ENCODE results near the gene CHAT. TPM values are rescaled to one million over a fixed set of nuclear protein-coding genes. Genes with fewer than 3 reads are reported as not detected.

Gene CHAT
- total and polyA plus RNA-seq, 3 donors from 2014 or later = 0.75 to 1.7 (median 0.93) TPM

DNA sequence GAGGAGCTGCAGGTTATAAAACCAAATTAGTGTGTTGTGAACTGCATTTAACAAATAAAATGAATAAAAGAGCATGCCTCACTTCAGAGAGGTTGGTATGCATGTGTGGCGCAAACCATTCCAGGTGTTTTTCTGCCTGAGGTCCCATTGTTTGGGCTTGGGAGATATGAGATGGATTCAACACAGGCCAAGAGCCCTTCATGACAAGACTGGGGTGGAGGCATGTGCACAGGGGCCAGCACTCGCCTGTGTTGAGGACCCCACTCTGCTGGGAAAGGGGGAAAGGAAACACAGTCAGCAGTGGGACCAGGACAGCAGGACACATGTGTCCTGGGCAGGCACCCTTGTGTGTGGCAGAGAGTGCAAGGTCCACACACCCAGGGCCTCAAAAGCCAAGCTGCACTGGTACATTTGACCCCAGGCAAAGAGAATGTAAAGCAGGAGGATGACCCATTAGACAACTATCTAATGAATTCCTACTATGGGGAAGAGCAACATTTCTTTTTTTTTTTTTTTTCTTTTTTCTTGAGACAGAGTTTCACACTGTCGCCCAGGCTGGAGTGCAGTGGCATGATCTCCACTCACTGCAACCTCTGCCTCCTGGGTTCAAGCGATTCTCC lies 12.9 kb upstream of the CHAT start:
- H3K9me3 ChIP-seq = no peaks in the 10 kb centered on the region
- no peak overlapping the region for H3K27ac ChIP-seq
- H3K36me3 ChIP-seq (ENCODE audit: low read depth, missing control alignments) = no peaks in the 10 kb centered on the region
- no peak overlapping the region for H3K4me3 ChIP-seq
- 69 to 86% methylated on average over 4 of the region's 4 CpGs for WGBS, 2 donors
- DNase-seq = no peak
- no peaks in the 10 kb centered on the region for H3K27me3 ChIP-seq
- no peaks in the 10 kb centered on the region for H3K4me1 ChIP-seq
- TF ChIP-seq POLR2A (IDR thresholded peaks at IDR 0.05) (no peak), CTCF (IDR thresholded peaks at IDR 0.05) (no peak)
- intact Hi-C loops (cut with DNase I; ENCODE audit: low total_unique reads) = no loop called here

- H3K4me3 ChIP-seq = no peak overlapping the region
- 75 to 80% methylated on average over 6 to 7 of the region's 7 CpGs for WGBS, 2 donors
- no peaks in the 10 kb centered on the region for H3K27me3 ChIP-seq
- intact Hi-C loops (cut with DNase I; ENCODE audit: low total_unique reads) = no loop called here
- no peak for DNase-seq
- H3K4me1 ChIP-seq = no peaks in the 10 kb centered on the region
- no peaks in the 10 kb centered on the region for H3K9me3 ChIP-seq
- H3K36me3 ChIP-seq (ENCODE audit: low read depth, missing control alignments) = no peaks in the 10 kb centered on the region
- no peak overlapping the region for H3K27ac ChIP-seq
- TF ChIP-seq POLR2A (IDR thresholded peaks at IDR 0.05) = no peak
- no peak for TF ChIP-seq CTCF (IDR thresholded peaks at IDR 0.05)
Measured at GRCh38 chr10:49601857-49602256, 12.0 kb upstream of the CHAT start.

DNA sequence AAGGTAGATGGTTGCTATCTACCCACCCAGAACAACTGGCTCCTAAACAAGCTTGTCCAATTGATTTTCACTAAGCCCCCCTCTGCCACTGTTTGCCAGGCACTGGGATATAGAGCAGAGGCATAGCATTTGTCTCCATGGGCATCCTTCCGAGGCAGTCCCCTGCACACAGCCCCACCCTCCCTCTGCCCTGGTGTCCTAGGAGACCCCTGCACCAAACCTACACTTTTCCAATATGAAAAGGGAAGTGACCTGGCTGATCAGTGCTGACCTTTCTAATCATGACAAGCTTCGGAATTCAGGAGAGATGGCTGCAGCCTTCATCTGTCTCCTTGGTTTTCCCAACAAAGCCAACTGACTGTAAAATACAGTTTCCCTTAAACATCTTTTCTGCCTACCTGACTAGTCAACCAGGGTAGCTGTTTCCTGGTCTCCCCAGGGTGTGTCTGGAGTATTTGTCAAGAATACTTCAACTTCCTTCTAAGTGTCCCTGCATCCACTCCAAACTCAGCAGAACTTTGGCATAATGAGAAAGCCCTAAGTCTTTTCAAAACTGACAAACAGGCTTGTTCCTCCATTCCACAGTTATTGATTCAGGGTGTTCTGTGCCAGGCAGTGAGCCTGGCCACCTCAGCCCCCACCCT lies 11.3 kb upstream of the CHAT start:
- 70 to 75% methylated on average over 2 of the region's 2 CpGs for WGBS, 2 donors
- H3K27me3 ChIP-seq = no peaks in the 10 kb centered on the region
- no peak for DNase-seq

GRCh38 chr10:49605216-49605938 lies 8.5 kb upstream of the CHAT start:
- intact Hi-C loops (cut with DNase I; ENCODE audit: low total_unique reads) = no loop called here
- no peaks in the 10 kb centered on the region for H3K4me1 ChIP-seq
- no peaks in the 10 kb centered on the region for H3K36me3 ChIP-seq (ENCODE audit: low read depth, missing control alignments)
- 70 to 72% methylated on average over 6 of the region's 6 CpGs for WGBS, 2 donors
- no peaks in the 10 kb centered on the region for H3K9me3 ChIP-seq
- no peak for DNase-seq
- H3K4me3 ChIP-seq = no peak overlapping the region
- no peak overlapping the region for H3K27ac ChIP-seq
- TF ChIP-seq CTCF (IDR thresholded peaks at IDR 0.05) (no peak), POLR2A (IDR thresholded peaks at IDR 0.05) (no peak)
- H3K27me3 ChIP-seq = no peaks in the 10 kb centered on the region

More for the DNA sequence above, 11.3 kb upstream of the CHAT start:
- no peaks in the 10 kb centered on the region for H3K4me1 ChIP-seq
- no peaks in the 10 kb centered on the region for H3K9me3 ChIP-seq
- intact Hi-C loops (cut with DNase I; ENCODE audit: low total_unique reads) = no loop called here
- no peaks in the 10 kb centered on the region for H3K36me3 ChIP-seq (ENCODE audit: low read depth, missing control alignments)
- no peak overlapping the region for H3K27ac ChIP-seq
- no peak for TF ChIP-seq CTCF (IDR thresholded peaks at IDR 0.05)
- TF ChIP-seq POLR2A (IDR thresholded peaks at IDR 0.05) = no peak
- no peak overlapping the region for H3K4me3 ChIP-seq
